Erythroblast (primary cell): ENCODE data around the gene ZC3H11A.

Experiments
- GATA1 ChIP-seq: IDR thresholded peaks from 2 replicates; pipeline ENCODE4 v1.6.1; 2011; ENCODE audit warnings: low read depth, mild to moderate bottlenecking, control low read depth, low read length, moderate library complexity
- POLR2A ChIP-seq: IDR thresholded peaks from 2 replicates; pipeline ENCODE4 v1.6.1; 2011; ENCODE audit warnings: mild to moderate bottlenecking, low read length

DNA sequence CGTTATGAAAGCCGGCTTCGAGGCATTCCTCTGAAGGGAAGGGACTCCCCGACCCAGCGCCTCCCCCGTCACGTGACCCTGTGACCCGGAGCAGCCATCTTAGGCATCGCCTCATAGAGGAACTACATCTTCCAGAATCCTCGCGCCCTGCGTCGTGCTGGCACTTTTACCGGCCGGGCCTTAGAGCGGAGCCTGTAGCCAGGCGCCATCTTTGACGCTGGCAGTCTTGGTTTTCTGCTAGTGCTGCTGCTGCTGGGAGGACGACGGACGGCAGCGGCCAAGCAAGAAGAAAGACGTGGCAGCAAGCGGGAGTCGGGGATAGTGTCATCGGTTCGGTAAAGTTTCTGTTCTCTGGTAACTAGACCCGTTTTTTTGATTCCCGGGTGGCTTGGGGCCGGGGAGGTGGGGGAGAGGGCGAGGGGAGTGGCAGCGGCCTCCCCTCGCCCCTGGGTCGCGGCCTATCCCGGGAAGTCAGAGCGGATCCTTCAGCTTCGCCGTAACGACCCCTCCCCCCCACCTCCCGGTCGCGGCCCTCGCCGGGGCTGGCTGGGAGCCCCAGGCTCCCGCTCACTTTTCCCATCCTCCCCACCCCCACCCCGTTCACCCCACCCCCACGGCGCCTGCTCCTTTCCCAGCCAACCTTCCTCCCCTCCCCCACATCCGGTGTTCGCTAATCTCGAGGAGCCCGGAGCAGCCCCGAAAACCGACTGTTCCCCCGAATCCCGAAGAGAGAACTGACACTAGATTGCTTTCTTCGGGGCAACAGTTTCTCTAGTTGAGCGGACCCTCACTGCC is at the start of gene ZC3H11A, which contains the start of gene ZBED6:
- TF ChIP-seq POLR2A (peak; percentile 66), GATA1 (no peak)
